ENCODE results near the gene SORT1.

DNA sequence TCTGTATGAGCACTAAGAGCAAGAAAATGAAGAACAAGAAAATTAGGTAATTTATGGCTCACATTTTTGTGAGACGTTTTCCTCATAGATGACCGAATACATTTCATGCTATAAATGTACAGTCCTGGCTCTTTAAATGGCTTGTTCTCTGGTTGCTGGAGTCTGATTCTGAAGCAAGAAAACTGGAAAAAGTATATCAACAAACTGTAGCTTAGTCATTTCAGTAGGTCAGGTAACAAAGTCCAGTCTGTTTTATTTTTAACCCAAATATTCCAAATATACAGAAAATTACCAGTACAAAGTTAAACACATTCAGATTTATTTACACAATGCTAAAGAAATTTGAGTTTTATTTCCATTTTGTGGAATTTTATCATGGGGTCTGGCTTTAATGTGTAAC lies 88.4 kb downstream of the SORT1 start:
- TF ChIP-seq CTCF (IDR thresholded peaks at IDR 0.05) (no peak), POLR2A (IDR thresholded peaks at IDR 0.05) (no peak), POLR2AphosphoS5 (IDR thresholded peaks at IDR 0.05; ENCODE audit: insufficient read depth in 1 of 2, low read depth in 1 of 2) (no peak)
